Breast epithelium (tissue), 3 donors: ENCODE measurements around the gene LEFTY2.

ENCODE experiments used
- POLR2A ChIP-seq: fragments of 450-650 bp; IDR thresholded peaks from one replicate; pipeline ENCODE4 v1.6.1; 2016; ENCODE audit warnings: antibody characterized with exemption, mild to moderate bottlenecking, moderate library complexity
- POLR2AphosphoS5 ChIP-seq, 3 donors: sonication (generic); formaldehyde crosslinking; IDR thresholded peaks; one replicate each; pipeline ENCODE4 v1.6.1; 2017; ENCODE audit warnings: antibody characterized with exemption in 3 of 3
- TF ChIP-seq, protein P1 (sequence below), 3 donors: fragments of 450-650 bp; IDR thresholded peaks; one replicate each; pipeline ENCODE4 v1.5.1; 2016 to 2017; ENCODE audit warnings: antibody characterized with exemption in 3 of 3, mild to moderate bottlenecking in 3 of 3, moderate library complexity in 3 of 3

DNA sequence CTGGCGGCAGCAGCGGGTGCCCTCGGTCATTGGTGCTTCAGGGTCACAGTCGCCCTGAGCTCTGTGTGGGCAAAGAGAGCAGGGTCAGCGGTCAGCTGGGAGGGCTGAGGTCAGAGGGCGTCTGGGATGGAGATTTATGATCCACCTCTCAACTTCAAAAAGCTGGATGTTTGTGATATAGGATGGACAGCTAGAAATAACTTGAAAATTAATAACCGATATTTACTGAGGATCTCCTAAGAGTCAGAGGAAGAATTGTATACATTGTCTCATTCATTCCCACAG lies 54.0 kb downstream of the LEFTY2 start:
- TF ChIP-seq, protein P1, sequence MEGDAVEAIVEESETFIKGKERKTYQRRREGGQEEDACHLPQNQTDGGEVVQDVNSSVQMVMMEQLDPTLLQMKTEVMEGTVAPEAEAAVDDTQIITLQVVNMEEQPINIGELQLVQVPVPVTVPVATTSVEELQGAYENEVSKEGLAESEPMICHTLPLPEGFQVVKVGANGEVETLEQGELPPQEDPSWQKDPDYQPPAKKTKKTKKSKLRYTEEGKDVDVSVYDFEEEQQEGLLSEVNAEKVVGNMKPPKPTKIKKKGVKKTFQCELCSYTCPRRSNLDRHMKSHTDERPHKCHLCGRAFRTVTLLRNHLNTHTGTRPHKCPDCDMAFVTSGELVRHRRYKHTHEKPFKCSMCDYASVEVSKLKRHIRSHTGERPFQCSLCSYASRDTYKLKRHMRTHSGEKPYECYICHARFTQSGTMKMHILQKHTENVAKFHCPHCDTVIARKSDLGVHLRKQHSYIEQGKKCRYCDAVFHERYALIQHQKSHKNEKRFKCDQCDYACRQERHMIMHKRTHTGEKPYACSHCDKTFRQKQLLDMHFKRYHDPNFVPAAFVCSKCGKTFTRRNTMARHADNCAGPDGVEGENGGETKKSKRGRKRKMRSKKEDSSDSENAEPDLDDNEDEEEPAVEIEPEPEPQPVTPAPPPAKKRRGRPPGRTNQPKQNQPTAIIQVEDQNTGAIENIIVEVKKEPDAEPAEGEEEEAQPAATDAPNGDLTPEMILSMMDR (IDR thresholded peaks at IDR 0.05), result no peak
- TF ChIP-seq POLR2A, result no peak
- TF ChIP-seq POLR2AphosphoS5 (IDR thresholded peaks at IDR 0.05), result no peak
